T-helper 1 cell treated with Interleukin-12 subunit alpha and Interleukin-12 subunit beta and Interleukin-4 antibody, amounts not matched to agents 30 ng/mL and 1 ng/mL, for 36 hours (primary cell): ENCODE data around the gene OVOL3. TPM values are rescaled to one million over a fixed set of nuclear protein-coding genes. Genes with fewer than 3 reads are reported as not detected.

ENCODE experiments used
- intact Hi-C: fragments of 100-400 bp; cut with micrococcal nuclease; formaldehyde crosslinking; loops from one replicate; pipeline ENCODE4 v1.15.1; 2024
- total RNA-seq: library from RNA; stranded (reverse); gene quantifications from 2 replicates; pipeline ENCODE4 v1.2.3, GENCODE V29; 2022

OVOL3 gene
- total RNA-seq, 1 donor from 2014 or later: not detected

DNA sequence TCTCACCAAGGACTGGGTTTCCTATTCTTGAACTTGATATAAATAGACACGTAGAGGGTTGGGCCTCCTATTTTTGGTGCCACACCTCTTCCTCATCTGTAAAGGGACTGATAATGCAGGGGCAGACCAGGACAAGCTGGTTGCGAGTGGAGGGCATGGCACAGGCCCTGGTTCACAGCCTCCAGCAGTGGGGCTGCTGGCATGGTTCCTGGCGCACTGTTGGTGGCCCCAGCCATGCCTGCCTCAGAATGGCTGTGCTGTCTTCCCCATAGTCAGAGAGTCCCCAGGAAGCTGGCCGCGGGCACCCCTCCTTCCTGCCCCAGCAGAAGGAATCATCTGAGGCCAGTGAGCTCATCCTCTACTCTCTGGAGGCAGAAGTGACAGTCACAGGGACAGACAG, 10.5 kb upstream of the OVOL3 start:
- intact Hi-C loops: no loop called here

DNA sequence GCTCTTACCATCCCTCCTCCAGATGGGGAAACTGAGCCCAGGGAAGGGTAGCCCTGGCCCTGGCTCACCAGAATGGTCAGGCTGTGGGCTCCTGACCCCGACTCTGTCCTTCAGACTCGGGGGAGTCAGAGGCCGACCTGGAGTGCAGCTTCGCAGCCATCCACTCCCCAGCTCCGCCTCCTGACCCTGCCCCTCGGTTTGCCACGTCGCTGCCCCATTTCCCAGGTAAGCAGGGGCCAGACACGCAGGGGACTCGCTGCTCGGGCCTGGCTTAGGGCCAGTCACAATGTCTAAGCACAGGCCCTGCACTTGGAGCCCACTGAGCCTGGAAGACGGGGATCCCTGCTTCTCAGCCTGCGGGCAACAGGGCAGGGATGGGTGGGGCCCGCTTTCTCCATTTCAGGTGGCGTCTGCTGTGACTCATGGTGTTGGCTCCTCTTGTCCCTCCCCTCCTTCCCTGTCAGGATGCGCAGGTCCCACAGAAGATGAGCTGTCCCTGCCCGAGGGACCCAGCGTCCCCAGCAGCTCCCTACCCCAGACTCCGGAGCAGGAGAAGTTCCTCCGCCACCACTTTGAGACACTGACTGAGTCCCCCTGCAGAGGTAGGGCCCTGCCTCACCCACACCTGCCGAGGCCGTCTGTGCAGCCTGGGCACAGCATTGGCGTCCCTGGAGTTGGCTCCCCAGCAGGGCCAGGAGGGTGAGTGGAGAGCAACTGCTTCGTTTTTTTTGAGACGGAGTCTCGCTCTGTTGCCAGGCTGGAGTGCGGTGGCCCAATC, 9.2 kb upstream of the OVOL3 start:
- intact Hi-C loops: no loop called here

DNA sequence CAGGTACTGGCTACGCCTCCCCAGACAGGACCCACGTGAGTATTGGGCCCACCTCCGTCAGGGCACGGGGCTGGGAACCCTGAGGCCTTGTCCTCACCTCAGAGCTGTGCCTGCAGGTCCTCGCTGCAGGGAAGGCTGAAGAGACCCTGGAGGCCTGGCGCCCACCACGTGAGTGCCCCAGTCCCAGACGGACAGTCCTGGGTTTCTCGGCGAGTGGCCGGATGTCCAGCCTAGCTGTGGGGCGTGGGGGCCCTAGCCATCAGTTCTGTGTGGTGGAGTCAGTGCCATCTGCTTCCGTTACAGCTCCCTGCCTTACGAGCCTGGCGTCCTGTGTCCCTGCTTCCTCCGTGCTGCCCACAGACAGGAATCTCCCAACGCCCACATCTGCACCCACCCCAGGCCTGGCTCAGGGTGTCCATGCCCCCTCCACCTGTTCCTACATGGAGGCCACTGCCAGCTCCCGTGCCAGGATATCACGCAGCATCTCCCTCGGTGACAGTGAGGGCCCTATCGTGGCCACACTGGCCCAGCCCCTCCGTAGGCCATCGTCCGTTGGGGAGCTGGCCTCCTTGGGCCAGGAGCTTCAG, 7.8 kb upstream of the OVOL3 start:
- intact Hi-C loops: no loop called here

DNA sequence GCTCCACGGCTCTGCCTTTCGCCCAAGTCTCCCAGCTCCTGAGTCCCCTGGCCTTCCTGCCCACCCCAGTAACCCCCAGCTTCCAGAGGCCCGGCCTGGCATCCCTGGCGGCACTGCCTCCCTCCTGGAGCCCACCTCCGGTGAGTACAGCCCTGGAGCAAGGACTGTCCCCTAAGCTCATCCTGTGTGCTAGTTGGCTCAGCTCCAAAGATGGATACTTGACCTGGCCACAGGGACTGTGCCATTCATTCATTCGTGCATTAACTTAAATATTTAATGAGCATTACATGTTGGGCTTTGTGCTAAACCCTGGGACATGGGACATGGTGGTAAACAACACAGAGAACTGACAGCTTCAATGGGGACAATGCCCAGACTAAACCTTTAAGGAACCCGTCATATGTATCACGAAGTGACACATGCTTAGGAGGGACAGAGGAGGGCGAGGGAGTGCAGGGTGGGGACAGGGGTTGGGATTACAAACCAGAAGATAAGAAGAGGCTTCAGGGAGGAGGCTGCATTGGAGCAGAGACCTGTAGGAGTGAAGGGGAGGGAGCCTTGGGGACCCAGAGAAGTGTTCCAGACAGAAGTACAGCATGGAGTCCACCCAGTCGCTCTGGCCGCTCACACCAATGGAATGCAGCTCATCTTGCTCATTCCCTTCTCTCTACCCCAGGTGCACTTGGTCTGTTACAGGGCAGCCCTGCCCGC, 6.9 kb upstream of the OVOL3 start:
- intact Hi-C loops: no loop called here

DNA sequence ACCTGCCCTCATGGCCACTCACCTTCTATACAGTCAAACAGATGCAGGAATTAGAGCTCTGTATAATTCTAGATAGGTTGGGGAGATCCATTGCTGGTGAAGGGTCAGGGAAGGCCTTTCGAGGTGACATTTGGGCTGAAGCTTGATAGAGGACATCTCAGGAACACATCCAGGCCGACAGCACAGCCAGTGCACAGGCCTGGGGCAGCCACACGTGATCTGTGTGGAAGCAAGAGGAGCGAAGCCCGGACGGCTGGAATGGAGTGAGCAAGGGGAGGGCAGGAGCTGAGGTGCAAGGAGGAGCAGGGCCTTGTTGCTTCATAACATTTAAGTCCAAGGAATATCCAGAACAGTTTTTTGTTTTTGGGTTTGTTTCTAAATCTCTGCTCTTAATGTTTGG, 4.5 kb upstream of the OVOL3 start:
- intact Hi-C loops: no loop called here

GRCh38 chr19:36106991-36107390, 4.0 kb upstream of the OVOL3 start:
- intact Hi-C loops: no loop called here

GRCh38 chr19:36108684-36109083, 2.3 kb upstream of the OVOL3 start:
- intact Hi-C loops: no loop called here

DNA sequence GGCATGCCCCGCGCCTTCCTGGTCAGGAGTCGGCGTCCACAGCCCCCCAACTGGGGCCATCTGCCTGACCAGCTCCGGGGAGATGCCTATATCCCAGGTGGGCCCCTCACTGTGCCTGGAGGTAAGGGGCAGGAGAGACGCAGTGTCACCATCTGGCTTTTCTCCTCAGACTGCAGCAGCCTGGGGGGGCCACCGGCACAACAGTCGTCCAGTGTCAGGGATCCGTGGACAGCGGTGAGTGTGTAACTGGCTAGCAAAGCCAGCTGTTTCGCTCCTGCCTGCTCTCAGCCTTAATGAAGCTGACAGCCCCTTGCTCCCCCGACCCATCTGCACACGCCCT, 227 bp downstream of the OVOL3 start:
- intact Hi-C loops: loop anchor here (10.0 kb wide), 1 partner anchor 494 kb away; the partner anchor contains the start of gene ZNF382

DNA sequence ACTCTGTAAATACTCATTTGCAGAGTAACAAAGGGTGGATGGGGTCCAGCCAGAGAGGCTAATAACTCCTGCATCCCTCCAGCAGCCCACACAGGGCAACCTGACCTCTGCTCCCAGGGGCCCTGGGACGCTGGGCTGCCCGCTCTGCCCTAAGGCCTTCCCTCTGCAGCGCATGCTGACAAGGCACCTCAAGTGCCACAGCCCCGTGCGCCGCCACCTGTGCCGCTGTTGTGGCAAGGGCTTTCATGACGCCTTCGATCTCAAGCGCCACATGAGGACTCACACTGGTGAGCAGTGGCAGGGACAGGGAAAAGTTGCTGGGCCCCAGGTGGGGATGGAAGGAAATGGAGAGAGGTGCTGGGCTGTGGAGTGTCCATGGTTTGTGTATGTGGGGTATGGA, 1.7 kb downstream of the OVOL3 start:
- intact Hi-C loops: loop anchor here (10.0 kb wide), 1 partner anchor 492 kb away; the partner anchor contains the start of gene ZNF382

GRCh38 chr19:36113425-36113824, 2.5 kb downstream of the OVOL3 start:
- intact Hi-C loops: loop anchor here (10.0 kb wide), 1 partner anchor 491 kb away; the partner anchor contains the start of gene ZNF382

DNA sequence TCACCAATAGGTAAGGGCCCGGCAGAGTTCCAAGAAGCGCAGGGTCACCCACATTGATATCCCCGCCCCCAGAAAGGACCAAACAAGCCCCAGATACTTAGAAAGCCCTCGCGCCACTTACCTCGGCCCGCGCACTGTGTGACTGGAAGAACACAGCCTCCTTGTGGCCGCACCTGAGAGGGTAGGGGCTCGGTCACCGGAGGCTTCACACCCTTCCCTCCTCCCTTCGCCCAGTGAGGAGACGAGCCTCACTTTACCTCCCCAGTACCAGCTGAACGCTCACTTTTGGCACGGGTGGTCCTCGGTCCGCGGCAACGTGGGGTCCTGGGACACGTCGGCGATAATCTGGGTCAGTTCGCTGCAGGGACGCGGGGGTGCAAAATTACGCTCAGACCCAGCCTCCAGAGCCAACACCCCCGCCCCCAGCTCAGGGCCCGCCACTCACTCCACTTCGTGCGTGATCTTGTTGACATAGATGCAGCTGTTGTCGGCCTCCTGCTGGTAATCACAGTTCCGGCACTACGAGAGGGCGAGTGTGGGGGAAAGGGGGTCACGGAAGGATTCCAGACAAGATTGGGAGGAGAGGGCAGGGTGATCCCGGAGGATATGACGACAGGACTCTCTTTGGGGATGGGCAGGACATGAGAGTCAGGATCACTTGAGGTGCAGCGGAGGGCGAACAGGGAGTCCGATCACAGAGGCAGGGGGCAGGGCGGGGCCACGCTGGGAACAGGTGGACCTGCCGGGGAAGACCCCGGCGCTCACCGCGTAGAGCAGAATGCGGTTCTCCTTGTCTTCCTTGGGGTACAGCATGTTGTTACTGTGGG, 3.2 kb downstream of the OVOL3 start:
- intact Hi-C loops: loop anchor here (1.0 to 10.0 kb wide), 3 partner anchors 100 to 491 kb away; partner anchors contain the start of genes ALKBH6, LIN37 and ZNF382

- intact Hi-C loops: loop anchor here (1.0 to 10.0 kb wide), 15 partner anchors 12 to 490 kb away; partner anchors contain the start of genes ALKBH6, ARHGAP33, LIN37 and PROSER3
Measured at GRCh38 chr19:36114721-36115452, 3.9 kb downstream of the OVOL3 start, which contains the start of gene POLR2I. POLR2I (minus strand) TSS chr19:36114875; CDS start chr19:36114856, 19 bp downstream.

DNA sequence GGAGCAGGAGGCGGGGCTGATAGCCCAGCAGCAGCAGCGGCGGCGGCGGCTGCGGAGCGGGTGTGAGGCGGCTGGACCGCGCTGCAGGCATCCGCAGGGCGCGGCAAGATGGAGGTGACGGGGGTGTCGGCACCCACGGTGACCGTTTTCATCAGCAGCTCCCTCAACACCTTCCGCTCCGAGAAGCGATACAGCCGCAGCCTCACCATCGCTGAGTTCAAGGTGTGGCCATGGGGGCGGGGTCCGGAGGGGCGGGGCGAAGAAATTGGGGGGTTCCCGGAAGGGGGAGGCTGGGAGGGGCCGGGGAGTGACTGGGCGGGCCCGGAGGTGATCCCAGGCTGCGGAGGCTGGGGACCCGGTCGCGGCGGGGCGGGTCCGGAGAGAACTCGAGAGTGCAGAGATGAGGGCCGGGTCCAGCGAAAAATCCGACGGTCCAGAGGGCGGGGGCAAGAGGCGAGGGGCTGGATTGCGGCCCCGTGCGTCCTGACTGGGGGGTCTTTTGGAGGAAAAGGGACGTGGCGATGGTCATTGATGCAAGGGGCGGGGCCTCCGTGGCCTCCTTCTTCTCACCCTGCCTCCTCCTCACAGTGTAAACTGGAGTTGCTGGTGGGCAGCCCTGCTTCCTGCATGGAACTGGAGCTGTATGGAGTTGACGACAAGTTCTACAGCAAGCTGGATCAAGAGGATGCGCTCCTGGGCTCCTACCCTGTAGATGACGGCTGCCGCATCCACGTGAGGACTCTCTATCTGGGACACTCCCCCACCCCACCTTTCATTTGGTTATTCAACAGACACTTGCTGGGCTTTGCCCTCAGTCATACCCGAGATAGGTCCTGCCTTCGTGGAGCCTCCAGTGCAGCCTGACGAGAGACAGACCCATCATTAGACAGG, 4.8 kb downstream of the OVOL3 start, which contains the start of gene TBCB:
TSS of gene TBCB (plus strand) at position 16 of the 891 bp plus-strand sequence. CDS start at position 109, 93 bp downstream.
- intact Hi-C loops: loop anchor here (1.0 to 10.0 kb wide), 14 partner anchors 12 to 489 kb away; partner anchors contain the start of genes ARHGAP33, LIN37, PROSER3 and SDHAF1

GRCh38 chr19:36116344-36116637, 5.3 kb downstream of the OVOL3 start:
- intact Hi-C loops: loop anchor here (10.0 kb wide), 1 partner anchor 489 kb away; the partner anchor contains the start of gene ZNF382

- intact Hi-C loops: loop anchor here (10.0 kb wide), 1 partner anchor 1194 kb away; no protein-coding TSS in a partner anchor
Measured at GRCh38 chr19:36120092-36120983, 9.4 kb downstream of the OVOL3 start.

DNA sequence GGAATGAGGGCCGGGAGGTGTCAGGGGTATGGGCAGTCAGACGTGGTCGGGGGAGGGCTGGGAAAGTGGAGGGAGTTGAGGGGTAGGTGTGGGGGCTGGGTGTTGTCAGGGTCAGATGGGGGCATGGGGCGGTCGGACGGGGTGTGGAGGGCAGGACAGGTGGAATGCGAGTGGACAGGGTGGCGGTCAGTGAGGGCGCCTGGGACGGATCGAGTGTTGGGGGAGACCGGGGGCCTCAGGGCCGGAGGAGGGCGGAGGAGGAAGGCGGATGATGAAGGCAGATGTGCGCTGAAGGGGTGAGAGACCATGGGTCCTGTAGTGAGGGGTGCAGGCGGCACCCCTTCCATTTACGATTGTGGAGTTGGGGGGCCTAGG, 10.0 kb downstream of the OVOL3 start:
- intact Hi-C loops: loop anchor here (10.0 kb wide), 1 partner anchor 1194 kb away; no protein-coding TSS in a partner anchor

DNA sequence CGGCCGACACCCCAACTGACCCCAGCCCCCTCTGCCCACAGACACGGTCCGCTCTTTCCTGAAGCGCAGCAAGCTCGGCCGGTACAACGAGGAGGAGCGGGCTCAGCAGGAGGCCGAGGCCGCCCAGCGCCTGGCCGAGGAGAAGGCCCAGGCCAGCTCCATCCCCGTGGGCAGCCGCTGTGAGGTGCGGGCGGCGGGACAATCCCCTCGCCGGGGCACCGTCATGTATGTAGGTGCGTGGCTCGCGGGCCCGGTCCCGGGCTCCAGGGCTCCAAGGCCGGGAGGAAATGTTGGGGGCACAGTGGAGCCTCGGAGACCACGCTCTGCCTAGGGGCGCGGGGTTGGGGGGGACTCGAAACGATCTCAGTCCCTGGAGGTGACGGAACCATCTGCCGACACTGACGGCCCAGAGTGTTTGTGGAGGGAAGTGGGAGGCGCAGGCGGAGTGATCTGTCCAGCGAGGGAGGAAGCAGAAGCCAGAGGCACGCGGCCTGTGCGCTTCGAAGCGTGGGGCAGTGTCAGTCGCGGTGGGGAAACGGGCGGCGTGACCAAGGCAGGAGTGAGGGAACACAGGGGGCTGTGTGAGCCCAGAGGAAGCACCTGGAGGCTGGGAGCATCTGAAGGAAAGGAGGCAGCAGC, 10.7 kb downstream of the OVOL3 start:
- intact Hi-C loops: loop anchor here (10.0 kb wide), 1 partner anchor 1193 kb away; no protein-coding TSS in a partner anchor
